ENCODE results near the gene SGSM1. TPM values are rescaled to one million over a fixed set of nuclear protein-coding genes. Genes with fewer than 3 reads are reported as not detected.

The SGSM1 gene
- total RNA-seq, 1 donor from 2014 or later = 0.13 TPM

DNA sequence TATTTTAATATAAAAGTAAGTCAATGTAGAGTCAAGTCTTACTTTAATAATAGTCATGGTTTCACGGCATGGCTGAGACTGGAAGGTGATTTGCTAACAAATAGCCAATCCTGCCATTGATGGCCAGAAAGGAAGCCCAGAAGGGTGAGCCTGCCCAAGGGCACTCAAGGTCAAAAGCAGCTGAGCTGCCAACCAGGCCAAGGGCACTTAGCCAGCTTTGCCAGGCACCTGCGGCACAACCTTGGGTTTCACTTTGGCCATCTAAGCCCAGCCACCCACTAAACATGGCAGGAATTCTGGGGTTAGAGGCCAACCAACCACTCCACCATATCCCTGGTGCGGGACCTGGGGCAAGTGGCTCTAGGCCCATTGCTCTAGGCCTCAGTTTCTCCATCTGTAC, 136.3 kb downstream of the SGSM1 start:
- Mint-ChIP-seq H3K27me3 (ENCODE audit: insufficient read depth) (peaks cover 7% of the 10 kb centered on the region), H3K4me3 (no peak overlapping the region), H3K36me3 (ENCODE audit: low read depth) (no peaks in the 10 kb centered on the region), H3K27ac (no peak overlapping the region), H3K4me1 (ENCODE audit: low read depth) (no peaks in the 10 kb centered on the region), H3K9me3 (no peaks in the 10 kb centered on the region)
- intact Hi-C loops (cut with micrococcal nuclease) = no loop called here
- no peak for DNase-seq (ENCODE audit: low spot score)

DNA sequence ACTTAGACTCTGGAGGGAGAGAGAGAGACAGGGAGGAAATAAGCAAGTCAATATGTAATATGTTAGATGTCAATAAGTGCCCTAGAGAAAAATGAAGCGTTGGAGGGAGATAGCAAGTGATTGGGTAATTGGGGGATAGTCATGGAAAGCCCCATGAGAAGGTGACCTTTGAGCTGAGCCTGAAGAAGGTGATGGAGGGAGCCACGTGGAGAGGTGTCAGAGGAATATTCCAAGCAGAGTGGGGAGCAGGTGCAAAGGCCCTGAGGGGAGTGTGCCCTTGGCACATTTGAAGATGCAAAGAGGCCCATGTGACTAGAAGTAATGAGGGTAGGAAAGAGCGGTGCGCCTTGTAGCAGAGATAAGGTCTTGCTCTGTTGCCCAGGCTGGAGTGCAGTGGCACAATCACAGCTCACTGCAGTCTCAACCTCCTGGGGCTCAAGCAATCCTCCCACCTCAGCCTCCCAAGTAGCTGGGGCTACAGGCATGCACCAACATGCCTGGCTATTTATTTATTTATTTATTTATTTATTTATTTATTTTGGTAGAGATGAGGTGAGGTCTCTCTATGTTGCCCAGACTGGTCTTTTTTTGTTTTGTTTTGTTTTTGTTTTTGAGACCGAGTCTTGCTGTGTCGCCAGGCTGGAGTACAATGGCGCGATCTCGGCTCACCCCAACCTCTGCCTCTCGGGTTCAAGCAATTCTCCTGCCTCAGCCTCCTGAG, 138.4 kb downstream of the SGSM1 start:
- H3K4me1 Mint-ChIP-seq (ENCODE audit: low read depth) = peaks cover under 1% of the 10 kb centered on the region

DNA sequence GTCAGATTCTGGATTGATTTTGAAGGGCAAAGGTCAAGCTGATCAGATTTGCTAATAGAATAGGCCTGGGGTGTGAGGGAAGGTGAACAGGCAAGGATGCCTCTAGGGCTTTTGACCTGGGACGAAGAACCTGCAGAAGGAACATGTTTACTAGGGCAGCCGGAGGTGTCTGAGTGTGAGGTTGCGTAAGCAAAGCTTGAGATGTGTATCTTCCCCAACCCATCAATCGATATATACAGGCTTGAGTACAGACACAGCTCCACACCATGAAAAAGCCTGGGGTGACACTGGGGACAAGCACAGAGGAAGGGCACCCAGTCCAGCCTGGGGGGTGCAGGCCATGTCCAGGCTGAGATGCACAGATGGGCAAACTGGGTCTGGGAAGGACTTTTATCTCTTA, 139.4 kb downstream of the SGSM1 start:
- no peaks in the 10 kb centered on the region for H3K36me3 Mint-ChIP-seq (ENCODE audit: low read depth)
- no peak overlapping the region for H3K4me3 Mint-ChIP-seq
- intact Hi-C loops (cut with micrococcal nuclease) = no loop called here
- DNase-seq (ENCODE audit: low spot score) = no peak
- H3K27me3 Mint-ChIP-seq (ENCODE audit: insufficient read depth) = peaks cover 20% of the 10 kb centered on the region
- H3K4me1 Mint-ChIP-seq (ENCODE audit: low read depth) = peaks cover 11% of the 10 kb centered on the region
- H3K9me3 Mint-ChIP-seq = no peaks in the 10 kb centered on the region
- H3K27ac Mint-ChIP-seq = no peak overlapping the region

More for the DNA sequence above, 138.4 kb downstream of the SGSM1 start:
- peaks cover 15% of the 10 kb centered on the region for H3K27me3 Mint-ChIP-seq (ENCODE audit: insufficient read depth)
- intact Hi-C loops (cut with micrococcal nuclease) = no loop called here
- DNase-seq (ENCODE audit: low spot score) = no peak
- H3K36me3 Mint-ChIP-seq (ENCODE audit: low read depth) = no peaks in the 10 kb centered on the region
- H3K4me3 Mint-ChIP-seq = no peak overlapping the region
- H3K9me3 Mint-ChIP-seq = no peaks in the 10 kb centered on the region
- no peak overlapping the region for H3K27ac Mint-ChIP-seq

DNA sequence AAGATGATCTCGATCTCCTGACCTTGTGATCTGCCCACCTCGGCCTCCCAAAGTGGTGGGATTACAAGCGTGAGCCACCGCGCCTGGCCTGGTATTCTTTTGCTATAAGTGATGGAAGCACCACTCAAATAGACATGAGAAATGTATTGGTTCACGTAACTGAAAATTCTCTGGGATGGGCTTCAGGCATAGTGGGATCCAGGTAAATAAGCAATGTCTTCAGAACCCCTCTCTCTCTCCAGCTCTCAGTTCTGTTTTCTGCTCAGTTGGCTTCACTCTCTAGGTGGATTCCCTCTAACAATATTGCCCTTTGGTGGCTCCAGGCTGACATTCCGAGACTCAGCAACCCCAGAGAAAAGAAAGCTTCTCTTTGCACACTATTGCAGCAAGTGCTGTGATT, 141.4 kb downstream of the SGSM1 start:
- DNase-seq (ENCODE audit: low spot score) = no peak
- Mint-ChIP-seq H3K9me3 (no peaks in the 10 kb centered on the region), H3K4me3 (no peak overlapping the region), H3K27ac (no peak overlapping the region), H3K27me3 (ENCODE audit: insufficient read depth) (peaks cover 25% of the 10 kb centered on the region), H3K36me3 (ENCODE audit: low read depth) (no peaks in the 10 kb centered on the region), H3K4me1 (ENCODE audit: low read depth) (peaks cover 23% of the 10 kb centered on the region)
- intact Hi-C loops (cut with micrococcal nuclease) = no loop called here

DNA sequence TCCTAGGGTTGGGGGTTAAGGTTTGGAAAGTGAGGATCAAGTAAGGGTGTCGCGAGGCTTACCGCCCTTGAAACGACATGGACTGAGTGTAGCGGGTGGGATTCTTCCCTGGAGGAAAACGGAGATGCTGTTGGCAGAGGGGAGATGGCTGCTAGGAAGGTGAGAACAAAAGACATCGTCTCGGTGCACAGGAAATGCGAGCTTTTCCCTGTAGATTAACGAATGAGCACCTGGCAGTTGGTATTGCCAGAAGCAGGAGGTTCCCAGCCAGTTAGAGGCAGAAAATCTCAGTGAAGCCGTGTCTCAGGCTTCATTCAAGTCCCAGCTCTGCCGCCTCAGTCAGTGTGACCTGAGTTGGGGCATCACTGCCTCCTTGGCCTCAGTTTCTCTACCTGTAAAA, 141.9 kb downstream of the SGSM1 start:
- Mint-ChIP-seq H3K27me3 (ENCODE audit: insufficient read depth) (peaks cover 27% of the 10 kb centered on the region), H3K4me1 (ENCODE audit: low read depth) (peaks cover 23% of the 10 kb centered on the region), H3K36me3 (ENCODE audit: low read depth) (no peaks in the 10 kb centered on the region), H3K27ac (no peak overlapping the region), H3K4me3 (no peak overlapping the region), H3K9me3 (no peaks in the 10 kb centered on the region)
- DNase-seq (ENCODE audit: low spot score) = no peak
- intact Hi-C loops (cut with micrococcal nuclease) = no loop called here

DNA sequence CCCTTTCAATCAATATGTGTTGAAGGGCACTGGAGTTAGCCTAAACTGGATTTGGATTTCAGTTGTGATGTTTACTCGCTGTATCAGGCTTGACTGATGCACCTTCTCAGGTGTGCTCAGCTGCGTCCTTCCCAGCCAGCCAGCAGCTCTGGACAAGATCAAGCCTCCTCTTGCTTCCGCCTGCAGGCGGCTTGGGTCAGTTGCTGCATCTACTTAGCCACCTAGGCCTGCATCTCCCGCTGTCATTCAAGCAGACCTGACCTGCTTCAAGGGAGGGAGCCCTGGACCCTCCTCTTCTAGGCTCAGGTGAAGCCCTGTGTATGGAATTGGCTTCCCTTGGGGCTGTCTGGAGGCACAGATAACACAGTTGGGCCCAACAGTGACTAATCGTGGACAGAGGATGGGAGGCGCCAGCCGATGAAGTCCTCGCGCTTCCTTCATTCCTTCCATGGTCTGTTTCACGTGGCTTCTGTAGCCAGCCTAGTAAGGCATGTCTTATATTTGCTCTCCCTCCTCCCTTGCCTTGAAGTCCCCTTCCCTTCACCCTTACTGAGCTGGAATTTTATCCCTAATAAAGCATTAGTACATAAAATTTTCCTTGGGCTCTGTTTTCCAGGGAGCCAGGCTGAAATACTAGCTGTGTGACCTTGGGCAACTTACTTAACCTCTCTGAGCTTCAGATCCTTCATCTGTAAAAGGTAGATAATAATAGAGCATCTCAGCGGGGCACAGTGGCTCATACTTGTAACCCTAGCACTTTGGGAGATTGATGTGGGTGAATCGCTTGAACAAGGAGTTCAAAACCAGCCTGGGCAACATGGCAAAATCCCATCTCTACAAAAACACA, 142.6 kb downstream of the SGSM1 start:
- intact Hi-C loops (cut with micrococcal nuclease) = no loop called here
- H3K4me1 Mint-ChIP-seq (ENCODE audit: low read depth) = peaks cover 23% of the 10 kb centered on the region
- no peaks in the 10 kb centered on the region for H3K9me3 Mint-ChIP-seq
- H3K4me3 Mint-ChIP-seq = no peak overlapping the region
- no peak overlapping the region for H3K27ac Mint-ChIP-seq
- H3K27me3 Mint-ChIP-seq (ENCODE audit: insufficient read depth) = peaks cover 30% of the 10 kb centered on the region
- H3K36me3 Mint-ChIP-seq (ENCODE audit: low read depth) = no peaks in the 10 kb centered on the region
- DNase-seq (ENCODE audit: low spot score) = no peak

DNA sequence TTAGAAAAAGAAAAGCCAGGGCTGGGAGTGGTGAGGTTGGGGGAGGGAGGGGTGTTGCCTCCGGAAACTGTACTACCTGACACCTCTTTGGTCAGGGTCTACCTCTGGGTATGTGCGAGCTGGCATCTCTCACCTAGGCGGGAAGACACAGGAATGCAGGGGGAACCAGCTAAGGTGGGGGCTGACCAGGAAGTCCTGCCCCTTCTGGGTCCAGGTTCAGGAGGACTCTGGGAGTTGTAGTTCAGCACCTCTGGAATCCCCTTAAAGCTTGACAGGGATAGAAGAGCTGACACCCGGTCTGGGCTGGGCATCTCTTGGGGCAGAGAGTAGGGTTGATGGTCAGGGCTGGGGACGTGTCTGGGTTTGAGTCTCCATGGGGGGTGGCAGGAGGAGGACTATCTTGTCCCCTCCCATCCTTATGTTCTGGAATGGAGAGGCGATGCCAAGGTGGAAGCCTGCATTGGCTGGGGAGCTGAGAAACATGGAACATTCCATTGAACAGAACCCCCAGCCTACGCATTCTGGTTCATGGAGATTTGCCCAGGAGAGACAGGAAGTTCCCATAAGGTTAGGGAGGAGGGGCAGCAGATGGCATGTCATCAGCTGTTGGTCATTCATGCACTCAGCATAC, 144.4 kb downstream of the SGSM1 start:
- no peak for DNase-seq (ENCODE audit: low spot score)
- Mint-ChIP-seq H3K9me3 (no peaks in the 10 kb centered on the region), H3K36me3 (ENCODE audit: low read depth) (no peaks in the 10 kb centered on the region), H3K4me3 (peak overlapping the region; percentile 5), H3K27ac (no peak overlapping the region), H3K4me1 (ENCODE audit: low read depth) (peaks cover 31% of the 10 kb centered on the region), H3K27me3 (ENCODE audit: insufficient read depth) (peaks cover 46% of the 10 kb centered on the region)
- intact Hi-C loops (cut with micrococcal nuclease) = no loop called here

DNA sequence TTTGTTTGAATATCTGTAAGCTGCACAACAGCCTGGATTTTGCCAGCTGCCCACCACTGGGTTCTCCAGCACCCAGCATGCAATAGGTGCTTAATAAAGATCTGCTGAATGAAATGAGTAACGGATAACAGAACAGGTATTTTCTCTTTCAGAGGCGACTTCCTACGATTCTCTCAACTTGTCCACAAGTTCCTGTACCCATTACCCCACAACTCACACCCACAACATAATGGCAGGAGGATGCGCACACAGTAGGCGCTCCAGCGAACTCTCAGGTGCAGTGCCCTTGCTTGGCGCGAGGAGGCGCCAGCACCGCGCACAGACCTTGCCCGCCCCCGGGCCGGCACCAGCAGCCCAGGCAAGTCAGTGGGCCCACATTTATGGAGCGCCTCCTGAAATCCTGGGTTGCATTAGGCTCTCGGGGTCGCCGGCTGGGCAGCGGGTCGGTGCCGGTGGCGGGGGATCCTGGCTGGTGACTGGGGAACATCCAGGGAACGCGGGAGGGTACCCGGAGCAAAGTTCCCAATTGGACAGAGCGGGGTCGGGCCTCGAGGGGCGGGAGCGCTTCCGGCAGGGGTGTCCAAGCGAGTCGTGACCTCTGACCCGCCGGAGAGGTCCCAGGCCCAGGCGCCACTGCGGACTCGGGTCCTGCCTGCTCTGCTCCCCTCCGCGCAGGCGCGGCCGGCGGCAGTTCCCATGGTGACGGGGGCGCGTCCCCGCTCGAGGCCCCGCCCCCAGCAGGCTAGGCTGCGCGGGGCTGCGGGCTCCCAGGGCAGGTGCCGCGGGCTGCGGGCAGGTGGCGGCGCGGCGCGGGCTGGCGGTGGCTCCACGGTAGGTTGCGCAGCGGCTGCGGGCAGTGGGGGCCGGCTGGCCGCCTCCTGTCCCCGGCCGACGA, 146.2 kb downstream of the SGSM1 start, which contains the start of gene KIAA1671:
TSS of gene KIAA1671 (plus strand) at position 775 of the 895 bp plus-strand sequence. CDS start 75,284 bp downstream, outside the sequence.
- DNase-seq (ENCODE audit: low spot score) = peak; percentile 88
- no peaks in the 10 kb centered on the region for H3K9me3 Mint-ChIP-seq
- peaks cover 31% of the 10 kb centered on the region for H3K4me1 Mint-ChIP-seq (ENCODE audit: low read depth)
- H3K36me3 Mint-ChIP-seq (ENCODE audit: low read depth) = no peaks in the 10 kb centered on the region
- intact Hi-C loops (cut with micrococcal nuclease) = loop anchor here (1.0 to 2.0 kb wide), 4 partner anchors 42 to 105 kb away; no protein-coding TSS in a partner anchor
- peak within 1 kb of the TSS; percentile 83 for H3K4me3 Mint-ChIP-seq
- peaks cover 49% of the 10 kb centered on the region for H3K27me3 Mint-ChIP-seq (ENCODE audit: insufficient read depth)
- H3K27ac Mint-ChIP-seq = peak within 1 kb of the TSS; percentile 15

DNA sequence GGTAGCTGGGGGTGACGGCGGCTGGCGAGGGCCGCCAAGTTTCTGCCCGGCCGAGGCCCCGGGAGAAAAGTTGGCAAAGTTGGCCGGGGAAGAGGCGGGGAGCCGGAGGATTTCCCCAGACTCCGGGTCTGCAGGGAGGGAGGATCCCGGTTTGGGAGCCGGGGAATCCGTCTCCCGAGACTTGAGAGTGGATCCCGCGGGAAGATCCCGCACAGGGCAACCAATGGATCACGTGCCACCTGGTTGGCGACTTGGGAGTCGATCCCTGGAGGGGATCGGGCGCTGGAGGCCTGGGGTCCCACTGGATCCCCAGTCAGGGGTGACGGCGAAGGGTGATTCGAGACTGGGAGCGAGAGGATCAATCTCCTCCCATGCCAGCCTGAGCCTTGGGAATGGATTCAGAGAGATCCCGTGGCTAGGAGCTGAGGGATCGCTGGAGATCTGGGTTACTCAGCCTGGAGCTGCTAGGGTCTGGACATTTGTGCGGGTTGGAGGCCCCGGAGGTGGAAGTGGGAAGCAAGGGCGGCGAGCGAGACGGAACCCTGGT, 146.9 kb downstream of the SGSM1 start:
- peaks cover 46% of the 10 kb centered on the region for H3K27me3 Mint-ChIP-seq (ENCODE audit: insufficient read depth)
- no peak overlapping the region for H3K27ac Mint-ChIP-seq
- peaks cover 31% of the 10 kb centered on the region for H3K4me1 Mint-ChIP-seq (ENCODE audit: low read depth)
- H3K9me3 Mint-ChIP-seq = no peaks in the 10 kb centered on the region
- peak; percentile 5 for DNase-seq (ENCODE audit: low spot score)
- intact Hi-C loops (cut with micrococcal nuclease) = loop anchor here (1.0 to 2.0 kb wide), 4 partner anchors 41 to 104 kb away; no protein-coding TSS in a partner anchor
- no peaks in the 10 kb centered on the region for H3K36me3 Mint-ChIP-seq (ENCODE audit: low read depth)
- peak overlapping the region; percentile 76 for H3K4me3 Mint-ChIP-seq

DNA sequence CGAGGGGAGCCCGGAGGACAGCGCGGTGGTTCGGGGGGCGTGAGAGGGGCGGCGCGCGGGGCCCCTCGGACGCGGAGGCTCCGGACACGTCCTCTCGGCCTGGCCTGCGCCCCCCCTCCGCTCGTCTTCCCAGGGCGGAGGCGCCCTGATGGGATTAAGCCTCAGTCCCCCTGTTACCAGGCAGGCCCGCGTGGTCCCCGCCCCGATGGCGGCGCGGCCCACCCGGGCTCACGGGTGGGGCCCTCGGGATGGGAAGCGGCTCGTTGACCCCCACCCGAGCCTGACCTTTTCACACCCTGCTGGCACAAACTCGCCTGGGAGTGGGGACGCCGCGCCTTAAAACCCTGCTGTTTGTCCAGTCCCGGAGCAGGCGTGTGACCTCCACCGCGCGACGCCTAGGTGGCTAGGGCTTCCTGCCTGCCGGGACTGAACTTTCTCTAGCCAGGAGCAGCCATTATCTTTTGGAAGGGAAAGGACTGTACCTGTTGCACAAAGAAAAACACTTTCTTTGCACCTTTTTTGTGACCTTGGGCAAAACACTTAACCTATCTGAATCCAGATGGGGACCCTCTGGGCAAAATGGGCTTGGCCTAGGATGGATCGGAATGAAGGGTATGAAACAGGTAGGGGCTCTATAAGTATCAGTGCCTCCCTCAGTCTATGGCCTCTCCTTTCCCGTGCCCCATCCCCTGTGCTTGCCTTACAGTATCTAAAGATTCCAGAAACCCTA, 147.5 kb downstream of the SGSM1 start:
- Mint-ChIP-seq H3K27me3 (ENCODE audit: insufficient read depth) (peaks cover 48% of the 10 kb centered on the region), H3K4me1 (ENCODE audit: low read depth) (peaks cover 31% of the 10 kb centered on the region), H3K36me3 (ENCODE audit: low read depth) (no peaks in the 10 kb centered on the region), H3K4me3 (peak overlapping the region; percentile 76), H3K9me3 (no peaks in the 10 kb centered on the region), H3K27ac (no peak overlapping the region)
- intact Hi-C loops (cut with micrococcal nuclease) = loop anchor here (2.0 kb wide), 1 partner anchor 103 kb away; no protein-coding TSS in a partner anchor
- DNase-seq (ENCODE audit: low spot score) = no peak

DNA sequence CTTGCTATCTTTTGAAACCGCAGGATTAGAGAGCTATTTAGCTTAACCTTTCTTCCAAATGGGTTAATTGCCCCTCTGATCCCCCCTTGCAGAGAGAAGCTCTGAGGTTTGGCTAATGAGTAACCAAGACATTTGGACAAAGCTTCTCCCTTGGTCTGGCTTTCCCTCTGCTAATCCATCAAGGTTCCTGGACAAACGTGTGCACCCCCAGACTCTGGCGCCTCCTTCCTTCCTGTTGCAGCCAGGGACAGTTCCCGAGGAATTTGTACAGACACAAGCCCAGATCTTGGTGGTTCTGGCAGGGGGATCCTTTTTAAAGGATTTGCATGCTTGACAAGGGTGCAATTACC, 148.1 kb downstream of the SGSM1 start:
- peaks cover 45% of the 10 kb centered on the region for H3K27me3 Mint-ChIP-seq (ENCODE audit: insufficient read depth)
- H3K4me1 Mint-ChIP-seq (ENCODE audit: low read depth) = peaks cover 31% of the 10 kb centered on the region

More for the DNA sequence above, 148.1 kb downstream of the SGSM1 start:
- DNase-seq (ENCODE audit: low spot score) = no peak
- H3K36me3 Mint-ChIP-seq (ENCODE audit: low read depth) = no peaks in the 10 kb centered on the region
- H3K9me3 Mint-ChIP-seq = no peaks in the 10 kb centered on the region
- peak overlapping the region; percentile 69 for H3K4me3 Mint-ChIP-seq
- intact Hi-C loops (cut with micrococcal nuclease) = no loop called here
- H3K27ac Mint-ChIP-seq = no peak overlapping the region

Data from activated T-helper 1 cell treated with anti-CD3 and anti-CD28 coated beads, Interleukin-12 subunit alpha, Interleukin-12 subunit beta, Interleukin-2, Interleukin-4 antibody, amounts not matched to agents 30 ng/mL and 10 ng/mL and 1 ng/mL, durations not matched to agents 14 hours and 24 hours and 36 hours (primary cell).